HG03103 (cell line): ENCODE results near the gene AK9.

Experiments used
- ATAC-seq: cut with Tn5 transposase; IDR thresholded peaks from one replicate; pipeline ENCODE4 v1.9.1; 2021; ENCODE audit warnings: low read depth; ENCODE audit not compliant: unreplicated experiment

AK9 gene

DNA sequence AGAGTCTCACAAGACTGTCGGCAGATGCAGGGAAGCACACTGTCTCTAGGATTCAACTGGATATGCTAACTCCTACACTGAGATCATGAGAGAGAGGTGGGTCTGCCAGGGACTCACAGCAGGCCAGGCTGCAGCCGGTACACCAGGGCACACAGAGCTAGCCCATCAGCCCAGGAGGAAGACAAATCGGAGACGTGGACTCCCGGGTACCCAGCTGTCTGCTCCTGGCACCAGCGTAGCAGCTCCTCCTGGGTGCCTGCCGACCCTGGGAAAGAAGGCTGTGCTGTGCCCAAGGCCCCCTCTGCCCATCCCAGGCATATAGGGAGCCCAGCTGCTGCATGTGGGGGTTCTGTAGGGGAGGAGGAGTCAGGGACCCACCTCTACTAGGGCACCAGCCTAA lies 242.4 kb downstream of the AK9 start:
- ATAC-seq = no peak

DNA sequence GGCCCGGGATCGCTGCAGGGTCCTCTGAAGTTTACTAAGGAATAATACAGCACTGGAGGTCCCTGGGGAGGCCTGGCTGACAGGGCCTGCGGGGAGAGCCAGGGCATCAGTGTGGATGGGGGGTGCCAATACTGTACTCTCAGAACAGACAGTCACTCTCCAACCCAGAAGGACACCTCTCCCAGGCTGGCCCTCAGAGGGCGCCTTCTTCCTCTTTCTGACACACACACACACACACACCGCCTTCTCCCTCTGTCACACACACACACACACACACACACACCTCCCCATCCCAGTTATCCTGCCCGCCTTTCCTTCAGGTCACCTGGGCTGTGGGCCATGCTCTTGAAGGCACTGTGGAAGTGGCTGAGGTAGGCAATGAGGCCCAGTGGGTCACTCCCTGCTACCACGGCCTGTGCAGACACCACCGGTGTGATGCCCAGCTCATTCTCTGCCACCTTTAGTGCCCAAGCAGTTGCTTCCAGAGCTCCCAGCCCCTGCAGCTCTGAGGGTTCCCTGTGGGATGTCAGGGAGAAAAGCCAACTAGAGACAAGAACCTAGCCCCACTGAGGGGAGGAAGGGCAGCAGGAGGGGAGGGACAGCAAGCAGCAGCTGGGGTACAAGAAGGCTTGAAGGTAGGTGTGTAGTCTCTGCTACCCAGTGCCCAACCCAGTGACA lies 243.0 kb downstream of the AK9 start:
- no peak for ATAC-seq

DNA sequence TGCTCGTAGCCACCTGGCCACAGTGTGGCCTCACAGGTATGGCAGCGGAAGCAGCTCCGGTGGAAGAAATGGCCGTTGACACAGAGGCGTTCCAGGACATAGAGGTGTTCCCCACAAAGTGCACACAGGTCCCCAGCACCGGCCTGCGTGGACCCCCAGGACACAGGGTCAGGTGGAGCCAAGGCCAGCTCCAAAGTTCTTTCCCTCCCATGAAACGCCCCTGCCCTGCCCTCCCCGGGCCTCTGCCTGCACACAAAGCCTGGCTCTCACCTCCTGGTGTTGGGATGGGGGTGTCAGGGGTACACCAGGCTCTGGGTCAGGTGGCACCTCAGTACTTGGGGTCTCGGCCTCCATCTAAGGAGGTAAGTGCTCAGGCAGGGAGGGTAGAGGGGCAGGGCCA lies 243.9 kb downstream of the AK9 start:
- ATAC-seq = no peak

DNA sequence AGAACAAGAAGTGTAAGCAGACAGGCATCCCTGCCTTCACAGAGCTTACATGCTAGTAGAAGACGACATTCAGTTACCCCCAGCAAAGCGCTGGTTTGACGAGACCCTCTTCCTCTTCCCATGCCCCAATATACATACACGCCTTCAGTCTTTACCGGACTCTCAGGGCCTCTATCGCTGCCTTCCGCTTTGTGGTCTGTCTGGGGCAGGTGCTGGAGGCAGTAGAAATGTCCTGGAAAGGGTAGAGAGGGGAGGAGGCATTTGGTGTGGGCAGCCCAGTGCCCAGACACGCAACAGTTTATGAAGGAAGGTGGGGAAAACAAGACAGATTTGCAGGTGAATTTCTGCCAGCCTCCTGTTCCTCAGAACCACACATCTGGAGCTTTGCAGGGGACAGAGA lies 244.5 kb downstream of the AK9 start:
- ATAC-seq = no peak

DNA sequence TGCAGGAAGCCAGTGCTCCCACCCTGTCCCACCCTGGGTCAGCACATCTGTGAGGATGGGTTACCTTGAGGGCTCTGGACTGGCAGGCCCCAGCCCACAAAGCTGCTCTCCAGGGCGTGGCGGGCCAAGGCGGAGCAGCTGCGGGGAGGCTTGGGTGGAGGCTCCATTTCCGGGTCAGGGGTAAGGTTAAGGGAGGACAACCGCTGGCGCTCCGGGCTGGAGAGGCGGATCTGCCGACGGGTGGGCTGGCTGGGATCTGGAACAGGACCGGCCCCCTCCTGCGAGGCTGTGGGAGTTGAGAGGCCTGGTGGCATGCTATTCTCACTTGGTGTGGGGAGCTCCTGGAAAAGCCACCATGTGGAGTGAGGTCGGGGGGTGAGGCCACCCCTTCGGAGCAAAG lies 244.9 kb downstream of the AK9 start:
- ATAC-seq = no peak

DNA sequence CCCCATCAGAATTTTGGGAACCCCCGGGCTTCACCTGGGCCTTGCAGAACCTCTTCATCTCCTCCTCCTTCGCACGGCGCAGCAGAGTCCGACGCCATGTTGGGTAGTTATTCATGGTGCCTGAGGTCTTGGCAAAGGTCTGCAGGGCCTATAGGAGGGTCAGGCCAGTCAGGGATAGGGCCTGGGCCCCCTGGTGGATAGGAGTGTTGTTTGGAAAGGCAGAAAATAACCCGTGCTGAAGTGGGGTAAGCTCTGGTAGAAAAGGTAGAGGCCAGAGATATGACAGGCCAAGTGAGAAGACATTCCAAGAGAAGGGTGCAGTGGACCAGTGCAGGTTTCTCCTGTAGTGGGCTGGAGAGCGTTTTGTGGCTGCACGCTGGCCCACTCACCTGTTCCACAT lies 245.6 kb downstream of the AK9 start:
- no peak for ATAC-seq

DNA sequence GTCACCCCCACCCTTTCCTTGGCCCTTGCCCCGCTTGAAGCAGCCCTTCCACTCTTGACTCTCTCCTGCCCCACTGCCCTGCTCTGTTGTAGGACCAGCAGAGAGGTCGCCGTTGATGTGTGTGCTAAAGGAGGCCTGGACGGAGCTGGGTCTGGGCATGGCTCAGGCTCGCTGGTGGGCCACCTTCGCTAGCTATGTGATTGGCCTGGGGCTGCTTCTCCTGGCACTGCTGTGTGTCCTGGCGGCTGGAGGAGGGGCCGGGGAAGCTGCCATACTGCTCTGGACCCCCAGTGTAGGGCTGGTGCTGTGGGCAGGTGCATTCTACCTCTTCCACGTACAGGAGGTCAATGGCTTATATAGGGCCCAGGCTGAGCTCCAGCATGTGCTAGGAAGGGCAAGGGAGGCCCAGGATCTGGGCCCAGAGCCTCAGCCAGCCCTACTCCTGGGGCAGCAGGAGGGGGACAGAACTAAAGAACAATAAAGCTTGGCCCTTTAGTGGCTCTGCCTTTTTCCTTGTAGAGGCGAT lies 247.5 kb downstream of the AK9 start:
- ATAC-seq = no peak
